DLD1 (cell line): ENCODE data around the gene PDE4C.

Source experiments
- in situ Hi-C: cut with HindIII; loops from 2 replicates; pipeline ENCODE4 v1.10.0; 2017; ENCODE audit warnings: low sequenced_read_pairs

Gene PDE4C

DNA sequence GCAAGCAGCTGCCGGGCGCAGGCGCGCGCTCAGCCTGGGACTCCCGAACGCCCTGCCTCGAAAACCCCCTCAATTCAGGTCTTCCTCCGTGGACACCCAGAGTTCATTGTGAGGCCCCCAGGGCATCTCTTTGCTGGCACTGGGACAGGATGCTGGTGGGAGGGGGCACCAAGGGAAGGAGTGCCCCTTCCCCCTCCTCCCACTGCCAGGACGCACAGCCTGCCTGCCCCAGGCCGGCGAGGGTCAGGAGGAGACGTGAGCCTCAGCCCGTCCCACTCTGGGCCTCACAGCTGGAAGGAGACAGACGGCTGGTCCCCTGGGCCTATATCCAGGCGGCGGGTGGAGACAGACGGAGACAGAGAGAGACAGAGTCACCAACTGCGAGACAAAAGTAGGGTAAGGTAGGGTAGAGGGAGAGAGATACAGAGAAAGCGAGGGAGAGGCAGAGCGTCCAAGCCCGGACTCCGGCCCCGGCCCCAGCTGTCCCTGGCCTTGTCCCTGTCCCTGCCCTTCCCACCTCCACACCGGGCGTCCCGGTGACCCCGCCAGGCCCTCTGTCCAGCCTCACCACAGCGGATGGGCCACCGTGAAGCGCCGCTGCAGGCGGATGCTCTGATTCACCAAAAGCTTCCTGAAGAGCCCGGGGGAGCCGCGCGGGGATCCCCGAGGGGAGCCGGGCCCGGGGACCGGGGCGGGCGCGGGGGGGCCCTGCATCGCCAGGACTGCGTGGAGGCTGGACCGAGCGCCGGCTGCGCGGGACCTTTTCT, at the start of gene PDE4C:
Gene PDE4C, minus strand, starts transcription at position 737 of the 767 bp plus-strand sequence. Its CDS starts 23 bp downstream, at position 714.
- in situ Hi-C loops = no loop called here

- in situ Hi-C loops = no loop called here
These were observed 48.6 kb upstream of the PDE4C start for GRCh38 chr19:18274781-18275356.

DNA sequence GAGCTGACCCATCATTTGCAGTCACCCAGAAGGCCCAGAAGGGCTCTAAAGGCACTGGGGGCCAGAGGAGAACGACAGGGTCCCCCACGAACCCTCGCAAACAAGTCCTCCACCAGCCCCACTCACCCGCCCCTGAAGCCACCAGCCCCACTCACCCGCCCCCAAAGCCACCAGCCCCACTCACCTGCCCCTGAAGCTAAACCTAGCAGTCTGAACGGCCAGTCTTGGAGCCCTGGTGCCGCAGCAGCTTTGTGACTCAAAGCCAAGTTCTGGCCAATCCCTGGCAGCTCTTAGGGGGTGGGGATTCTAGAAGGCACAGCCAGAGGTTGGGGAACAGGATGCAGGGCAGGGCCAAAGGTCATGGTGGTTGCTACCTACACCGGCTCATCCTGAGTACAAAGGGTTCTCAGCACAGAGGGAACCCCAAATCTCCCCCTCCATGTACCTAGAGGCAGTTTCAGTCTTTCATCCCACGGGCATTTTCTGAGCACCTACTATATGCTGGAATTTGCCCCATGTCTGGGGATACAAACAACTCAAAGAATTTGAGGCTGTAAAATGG, 48.1 kb upstream of the PDE4C start, which contains the start of gene IQCN:
Gene IQCN, minus strand, starts transcription at position 234 of the 562 bp plus-strand sequence. CDS start 4,974 bp downstream, outside the sequence.
- in situ Hi-C loops = no loop called here

DNA sequence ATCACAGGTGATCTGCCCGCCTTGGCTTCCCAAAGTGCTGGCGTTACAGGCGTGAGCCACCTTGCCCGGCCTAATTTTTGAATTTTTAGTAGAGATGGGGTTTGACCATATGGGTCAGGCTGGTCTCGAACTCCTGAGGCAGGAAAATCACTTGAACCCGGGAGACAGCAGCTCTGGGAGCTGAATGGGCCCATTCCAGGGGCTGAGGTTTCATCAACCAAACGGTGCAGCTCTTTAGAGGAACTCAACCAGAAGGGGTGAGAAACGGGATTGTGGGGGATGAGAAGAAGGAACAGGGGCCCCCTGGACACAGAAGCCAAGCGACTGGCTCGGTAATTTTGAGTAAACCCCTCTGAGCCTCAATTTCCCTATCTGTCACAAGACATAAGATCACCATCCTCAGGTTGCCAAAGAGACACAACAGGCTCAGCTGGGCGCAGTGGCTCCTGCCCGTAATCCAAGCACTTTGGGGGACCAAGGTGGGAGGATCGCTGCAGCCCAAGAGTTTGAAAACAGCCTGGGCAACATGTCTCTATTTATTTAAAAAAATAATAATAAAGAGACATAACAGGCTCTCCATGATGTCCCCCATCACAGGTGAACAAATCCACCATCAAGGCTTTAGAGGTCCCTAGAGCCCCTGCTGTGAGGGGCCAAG, 47.5 kb upstream of the PDE4C start:
- in situ Hi-C loops = no loop called here

GRCh38 chr19:18271433-18271841, 45.2 kb upstream of the PDE4C start:
- in situ Hi-C loops = no loop called here

- in situ Hi-C loops = no loop called here
These were observed 44.1 kb upstream of the PDE4C start for GRCh38 chr19:18270326-18270725.

GRCh38 chr19:18269070-18269723, 43.0 kb upstream of the PDE4C start:
- in situ Hi-C loops = loop anchor here (10.0 kb wide), 1 partner anchor 84 kb away; no protein-coding TSS in a partner anchor

- in situ Hi-C loops = loop anchor here (10.0 kb wide), 1 partner anchor 82 kb away; no protein-coding TSS in a partner anchor
These were observed 40.8 kb upstream of the PDE4C start for GRCh38 chr19:18266771-18267686.

GRCh38 chr19:18265582-18265981, 39.3 kb upstream of the PDE4C start:
- in situ Hi-C loops = loop anchor here (10.0 kb wide), 1 partner anchor 81 kb away; no protein-coding TSS in a partner anchor

DNA sequence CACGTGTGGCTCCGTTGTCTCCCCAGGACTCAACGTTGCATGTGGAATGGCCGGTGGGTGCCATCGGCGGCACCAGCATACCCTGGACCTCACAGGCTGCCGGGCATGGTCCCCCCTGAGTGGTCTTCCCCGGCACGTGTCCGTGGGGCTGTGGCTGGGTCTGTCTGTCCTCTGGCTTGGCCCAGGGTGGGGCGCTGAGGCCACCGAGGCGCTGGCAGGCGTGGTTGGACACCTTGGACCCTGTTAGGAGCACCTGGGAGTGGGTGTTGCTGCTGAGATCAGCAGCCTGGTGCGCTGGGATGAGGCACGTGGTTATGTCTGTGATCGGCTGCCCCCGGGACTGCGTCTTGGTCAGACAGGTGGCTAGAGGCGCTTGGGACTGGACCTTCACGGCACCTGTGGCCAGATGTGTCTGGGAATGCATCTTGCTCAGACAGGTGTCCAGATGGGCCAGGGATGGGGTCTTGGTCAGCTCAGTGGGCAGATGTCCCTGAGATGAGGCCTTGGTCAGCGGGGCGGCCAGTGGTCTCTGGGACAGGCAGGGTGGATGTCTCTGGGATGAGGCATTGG, 38.8 kb upstream of the PDE4C start:
- in situ Hi-C loops = loop anchor here (10.0 kb wide), 1 partner anchor 80 kb away; no protein-coding TSS in a partner anchor

- in situ Hi-C loops = loop anchor here (10.0 kb wide), 1 partner anchor 79 kb away; no protein-coding TSS in a partner anchor
These were observed 38.1 kb upstream of the PDE4C start for GRCh38 chr19:18264137-18264854.

- in situ Hi-C loops = loop anchor here (10.0 kb wide), 1 partner anchor 79 kb away; no protein-coding TSS in a partner anchor
These were observed 37.3 kb upstream of the PDE4C start for GRCh38 chr19:18263324-18264136.

GRCh38 chr19:18262917-18263316, 36.7 kb upstream of the PDE4C start:
- in situ Hi-C loops = loop anchor here (10.0 kb wide), 1 partner anchor 78 kb away; no protein-coding TSS in a partner anchor

DNA sequence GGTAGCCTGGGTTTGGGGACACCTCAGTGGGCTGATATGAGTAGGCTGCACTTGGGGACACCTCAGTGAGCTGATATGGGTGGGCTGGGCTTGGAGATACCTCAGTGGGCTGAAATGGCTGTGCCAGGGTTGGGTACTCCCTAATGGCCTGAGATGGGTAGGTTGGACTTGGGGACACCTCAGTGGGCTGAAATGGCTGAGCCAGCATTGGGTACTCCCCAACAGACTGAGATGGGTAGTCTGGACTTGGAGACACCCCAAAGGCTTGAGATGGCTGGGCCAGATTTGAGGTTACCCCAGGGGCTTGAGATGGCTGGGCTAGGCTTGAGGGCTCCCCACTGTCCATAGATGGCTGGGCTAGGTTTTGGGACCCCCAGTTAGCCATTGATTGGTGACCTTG, 35.9 kb upstream of the PDE4C start:
- in situ Hi-C loops = loop anchor here (10.0 kb wide), 1 partner anchor 77 kb away; no protein-coding TSS in a partner anchor

GRCh38 chr19:18261474-18261873, 35.2 kb upstream of the PDE4C start:
- in situ Hi-C loops = loop anchor here (10.0 kb wide), 1 partner anchor 77 kb away; no protein-coding TSS in a partner anchor

DNA sequence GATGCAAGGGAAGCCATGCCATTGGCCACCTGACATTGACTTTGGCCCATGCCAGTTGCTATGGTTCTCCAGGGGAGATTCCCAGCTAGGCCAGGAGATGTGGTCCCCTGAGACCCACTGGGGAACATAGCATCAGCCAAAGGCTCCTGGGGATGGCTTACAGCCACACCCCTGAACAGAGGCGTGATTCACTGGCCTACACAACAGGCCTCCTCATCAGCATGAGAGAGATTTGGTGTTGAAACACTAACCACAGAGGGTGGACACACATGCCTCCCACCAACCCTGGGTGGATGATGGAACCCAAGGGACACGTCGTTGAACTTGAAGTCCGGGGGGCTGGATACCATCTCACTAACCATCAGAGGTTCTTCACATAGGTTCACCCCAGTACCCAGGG, 33.7 kb upstream of the PDE4C start:
- in situ Hi-C loops = loop anchor here (10.0 kb wide), 1 partner anchor 75 kb away; no protein-coding TSS in a partner anchor
